ENCODE results near the gene PRDX5. TPM values are rescaled to one million over a fixed set of nuclear protein-coding genes. Genes with fewer than 3 reads are reported as not detected.

Gene PRDX5
- polyA plus RNA-seq, 4 donors = 229 to 668 (median 548) TPM

Other genes starting within 250 kb of the PRDX5 start
- 100 to 1,000 TPM in 1 of 4 donors, 10 to 100 TPM in 3; 13.1 to 137 (median 17.8) TPM for gene MACROD1, start 152.0 kb upstream of the PRDX5 start, polyA plus RNA-seq
- 10 to 100 TPM; 38.6 to 99.3 (median 58.8) TPM for gene STIP1, start 131.9 kb upstream of the PRDX5 start, polyA plus RNA-seq
- 10 to 100 TPM; 11.4 to 32.2 (median 23.5) TPM for gene FERMT3, start 111.4 kb upstream of the PRDX5 start, polyA plus RNA-seq
- gene TRPT1, start 91.9 kb upstream of the PRDX5 start, polyA plus RNA-seq = 100 to 1,000 TPM in 1 of 4 donors, 10 to 100 TPM in 3; 46.5 to 115 (median 68.0) TPM
- 100 to 1,000 TPM in 1 of 4 donors, 10 to 100 TPM in 3; 40.0 to 140 (median 95.3) TPM for gene NUDT22, start 91.8 kb upstream of the PRDX5 start, polyA plus RNA-seq
- 100 to 1,000 TPM in 2 of 4 donors, 10 to 100 TPM in 2; 50.6 to 164 (median 93.6) TPM for gene DNAJC4, start 87.6 kb upstream of the PRDX5 start, polyA plus RNA-seq
- 100 to 1,000 TPM in 1 of 4 donors, 10 to 100 TPM in 3; 34.8 to 109 (median 48.1) TPM for gene VEGFB, start 83.5 kb upstream of the PRDX5 start, polyA plus RNA-seq
- 100 to 1,000 TPM in 3 of 4 donors, 10 to 100 TPM in 1; 80.6 to 268 (median 213) TPM for gene FKBP2, start 77.0 kb upstream of the PRDX5 start, polyA plus RNA-seq
- gene PPP1R14B, start 71.2 kb upstream of the PRDX5 start, polyA plus RNA-seq = 100 to 1,000 TPM in 3 of 4 donors, 10 to 100 TPM in 1; 46.9 to 161 (median 143) TPM
- 100 to 1,000 TPM; 108 to 191 (median 125) TPM for gene PLCB3, start 66.6 kb upstream of the PRDX5 start, polyA plus RNA-seq
- gene BAD, start 33.5 kb upstream of the PRDX5 start, polyA plus RNA-seq = 10 to 100 TPM; 41.2 to 98.6 (median 74.1) TPM
- gene GPR137, start 32.3 kb upstream of the PRDX5 start, polyA plus RNA-seq = 10 to 100 TPM; 16.5 to 27.9 (median 18.9) TPM
- not detected for gene KCNK4, start 26.8 kb upstream of the PRDX5 start, polyA plus RNA-seq
- gene CATSPERZ, start 17.8 kb upstream of the PRDX5 start, polyA plus RNA-seq = under 1 TPM in 2 of 4 donors, not detected in 2; 0.15 to 0.58 TPM
- gene ESRRA, start 12.6 kb upstream of the PRDX5 start, polyA plus RNA-seq = 100 to 1,000 TPM in 3 of 4 donors, 10 to 100 TPM in 1; 85.1 to 417 (median 298) TPM
- gene TRMT112, start 562 bp upstream of the PRDX5 start, polyA plus RNA-seq = 100 to 1,000 TPM in 3 of 4 donors, 10 to 100 TPM in 1; 99.3 to 188 (median 172) TPM
- gene CCDC88B, start 22.1 kb downstream of the PRDX5 start, polyA plus RNA-seq = 100 to 1,000 TPM in 2 of 4 donors, 10 to 100 TPM in 2; 13.7 to 363 (median 89.8) TPM
- gene RPS6KA4, start 41.0 kb downstream of the PRDX5 start, polyA plus RNA-seq = 10 to 100 TPM; 27.5 to 33.4 (median 29.3) TPM
- gene SLC22A11, start 237.8 kb downstream of the PRDX5 start, polyA plus RNA-seq = under 1 TPM in 2 of 4 donors, not detected in 2; 0.07 to 0.50 TPM